ENCODE measurements around the gene CHGA.

DNA sequence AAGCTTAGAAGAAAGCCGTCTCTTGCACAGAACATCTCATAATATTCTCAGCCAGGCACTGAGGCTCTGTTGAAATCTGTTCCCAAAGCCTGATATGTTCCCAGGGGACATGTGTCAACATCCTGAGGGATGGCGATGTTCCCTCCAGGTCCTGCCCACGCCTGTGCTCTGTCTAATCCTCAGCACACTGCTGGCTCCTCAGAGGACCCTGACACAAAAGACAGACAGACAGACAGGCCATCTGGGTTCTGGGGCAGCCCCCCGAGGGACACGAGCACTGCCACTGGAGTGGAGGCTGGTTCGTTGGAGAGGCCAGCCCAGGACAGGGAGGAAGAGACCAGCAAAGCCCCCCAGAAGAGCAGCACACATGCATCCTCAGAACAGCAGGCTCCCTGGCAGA is 27.8 kb downstream of the CHGA start:
- TF ChIP-seq, protein P1, sequence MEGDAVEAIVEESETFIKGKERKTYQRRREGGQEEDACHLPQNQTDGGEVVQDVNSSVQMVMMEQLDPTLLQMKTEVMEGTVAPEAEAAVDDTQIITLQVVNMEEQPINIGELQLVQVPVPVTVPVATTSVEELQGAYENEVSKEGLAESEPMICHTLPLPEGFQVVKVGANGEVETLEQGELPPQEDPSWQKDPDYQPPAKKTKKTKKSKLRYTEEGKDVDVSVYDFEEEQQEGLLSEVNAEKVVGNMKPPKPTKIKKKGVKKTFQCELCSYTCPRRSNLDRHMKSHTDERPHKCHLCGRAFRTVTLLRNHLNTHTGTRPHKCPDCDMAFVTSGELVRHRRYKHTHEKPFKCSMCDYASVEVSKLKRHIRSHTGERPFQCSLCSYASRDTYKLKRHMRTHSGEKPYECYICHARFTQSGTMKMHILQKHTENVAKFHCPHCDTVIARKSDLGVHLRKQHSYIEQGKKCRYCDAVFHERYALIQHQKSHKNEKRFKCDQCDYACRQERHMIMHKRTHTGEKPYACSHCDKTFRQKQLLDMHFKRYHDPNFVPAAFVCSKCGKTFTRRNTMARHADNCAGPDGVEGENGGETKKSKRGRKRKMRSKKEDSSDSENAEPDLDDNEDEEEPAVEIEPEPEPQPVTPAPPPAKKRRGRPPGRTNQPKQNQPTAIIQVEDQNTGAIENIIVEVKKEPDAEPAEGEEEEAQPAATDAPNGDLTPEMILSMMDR (IDR thresholded peaks at IDR 0.05): no peak
- no peak for TF ChIP-seq POLR2A (IDR thresholded peaks at IDR 0.05)

Measured in right lobe of liver (tissue), 4 donors.